GM21360 (cell line): ENCODE results near the gene KBTBD8.
A peak's percentile ranks its signal among the peaks of the same experiment; 100 is the strongest.

Source experiments
- ATAC-seq: cut with Tn5 transposase; IDR thresholded peaks from one replicate; pipeline ENCODE4 v1.9.1; 2021; ENCODE audit warnings: mild to moderate bottlenecking, moderate library complexity; ENCODE audit not compliant: unreplicated experiment

KBTBD8 gene, protein sequence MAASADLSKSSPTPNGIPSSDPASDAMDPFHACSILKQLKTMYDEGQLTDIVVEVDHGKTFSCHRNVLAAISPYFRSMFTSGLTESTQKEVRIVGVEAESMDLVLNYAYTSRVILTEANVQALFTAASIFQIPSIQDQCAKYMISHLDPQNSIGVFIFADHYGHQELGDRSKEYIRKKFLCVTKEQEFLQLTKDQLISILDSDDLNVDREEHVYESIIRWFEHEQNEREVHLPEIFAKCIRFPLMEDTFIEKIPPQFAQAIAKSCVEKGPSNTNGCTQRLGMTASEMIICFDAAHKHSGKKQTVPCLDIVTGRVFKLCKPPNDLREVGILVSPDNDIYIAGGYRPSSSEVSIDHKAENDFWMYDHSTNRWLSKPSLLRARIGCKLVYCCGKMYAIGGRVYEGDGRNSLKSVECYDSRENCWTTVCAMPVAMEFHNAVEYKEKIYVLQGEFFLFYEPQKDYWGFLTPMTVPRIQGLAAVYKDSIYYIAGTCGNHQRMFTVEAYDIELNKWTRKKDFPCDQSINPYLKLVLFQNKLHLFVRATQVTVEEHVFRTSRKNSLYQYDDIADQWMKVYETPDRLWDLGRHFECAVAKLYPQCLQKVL

DNA sequence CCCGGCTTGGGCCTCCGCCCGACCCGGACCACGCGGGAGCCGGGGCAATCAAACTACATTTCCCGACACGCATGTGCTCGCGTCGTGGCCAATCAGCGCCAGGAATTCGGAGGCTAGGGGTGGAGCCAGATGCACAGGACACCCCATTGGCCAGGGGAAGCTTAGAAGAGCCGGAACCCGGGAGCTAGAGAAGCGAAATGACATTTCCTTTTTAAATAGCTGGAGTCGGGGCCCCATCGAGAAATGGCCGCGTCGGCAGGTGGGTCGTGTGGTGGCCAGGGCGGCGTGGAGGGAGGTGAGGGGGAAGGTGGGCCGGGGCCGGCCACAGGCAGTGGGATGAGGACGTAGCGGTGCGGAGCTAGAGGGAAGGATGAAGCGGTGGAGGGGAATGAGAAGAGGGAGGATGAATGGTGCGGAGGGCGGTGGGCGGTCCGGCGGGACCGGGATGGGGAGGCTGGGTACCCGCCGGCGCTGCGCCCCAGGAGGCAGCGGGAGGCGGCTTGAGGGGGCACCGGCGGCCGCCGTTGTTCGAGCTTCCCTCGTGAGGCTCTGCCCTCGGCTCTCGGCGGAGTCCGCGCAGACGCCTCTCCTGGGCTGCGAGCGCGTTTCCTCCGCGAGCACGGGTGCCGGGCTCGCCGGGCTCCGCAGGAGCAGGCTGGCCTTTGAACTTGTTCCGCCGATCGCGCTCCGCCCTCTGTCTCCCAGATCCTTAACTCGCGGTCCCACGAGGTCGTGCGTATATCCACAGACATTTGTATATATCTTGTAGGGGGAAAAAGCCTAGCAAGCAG is at the start of gene KBTBD8:
Gene KBTBD8 (plus strand): TSS at position 195 of the 791 bp plus-strand sequence. CDS start 49 bp downstream, at position 244.
- ATAC-seq = peak; percentile 89

DNA sequence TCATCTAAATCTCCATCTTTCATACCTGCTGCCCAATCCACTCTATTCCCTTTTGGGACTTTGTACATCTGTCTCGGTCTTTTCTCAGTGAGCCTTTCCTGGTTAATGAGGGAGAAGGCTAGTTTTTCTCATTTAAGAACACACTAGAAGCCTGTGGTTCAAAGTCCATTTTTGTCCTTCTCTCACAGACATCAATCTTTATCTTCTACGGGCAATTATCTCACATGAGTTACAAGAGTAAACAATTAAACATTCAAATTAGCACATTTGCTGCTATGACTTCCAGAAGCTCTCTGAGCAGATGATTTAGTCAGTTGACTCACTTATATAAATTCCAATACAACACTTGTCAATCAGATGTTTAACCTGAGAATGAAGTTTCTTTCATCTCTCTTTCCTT is 49.3 kb upstream of the KBTBD8 start:
- ATAC-seq = no peak

DNA sequence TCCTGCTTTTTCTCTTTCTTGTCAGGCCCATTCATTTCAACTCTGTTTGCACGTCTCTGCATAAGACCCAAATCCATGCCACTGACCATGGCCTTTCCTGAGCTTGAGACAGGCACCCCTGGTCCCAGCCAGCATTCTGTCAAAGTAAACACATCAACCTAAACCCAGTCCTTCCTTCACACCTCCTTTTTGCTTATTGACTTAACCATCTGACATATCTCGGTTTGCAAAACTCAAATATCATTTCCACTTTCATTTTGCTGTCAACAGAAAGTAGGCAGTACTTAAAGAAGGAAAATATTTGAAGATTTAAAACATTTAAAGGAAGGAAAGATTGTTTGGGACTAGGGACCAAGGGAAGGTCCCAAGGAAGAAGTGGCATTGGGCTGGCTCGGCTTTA is 48.2 kb upstream of the KBTBD8 start:
- ATAC-seq = no peak

DNA sequence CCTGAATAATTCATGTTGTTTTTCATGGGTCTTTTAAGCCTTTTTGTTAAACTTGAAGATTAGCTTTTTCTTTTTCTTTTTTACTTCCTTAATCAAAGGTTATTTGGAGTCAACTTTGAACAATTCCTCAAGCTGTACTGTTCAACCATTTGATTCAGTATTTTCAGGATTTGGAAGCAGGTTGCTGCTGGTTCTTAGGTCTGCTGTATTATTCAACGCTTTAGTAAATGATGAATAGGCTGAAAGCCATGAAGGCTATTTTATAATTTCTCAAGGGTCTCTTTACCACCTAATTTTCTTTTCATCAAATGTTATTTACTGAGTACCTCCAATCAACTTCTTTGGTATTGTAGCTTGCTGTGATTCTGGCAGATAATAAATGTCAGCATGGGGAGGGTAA is 45.8 kb upstream of the KBTBD8 start:
- ATAC-seq = no peak

DNA sequence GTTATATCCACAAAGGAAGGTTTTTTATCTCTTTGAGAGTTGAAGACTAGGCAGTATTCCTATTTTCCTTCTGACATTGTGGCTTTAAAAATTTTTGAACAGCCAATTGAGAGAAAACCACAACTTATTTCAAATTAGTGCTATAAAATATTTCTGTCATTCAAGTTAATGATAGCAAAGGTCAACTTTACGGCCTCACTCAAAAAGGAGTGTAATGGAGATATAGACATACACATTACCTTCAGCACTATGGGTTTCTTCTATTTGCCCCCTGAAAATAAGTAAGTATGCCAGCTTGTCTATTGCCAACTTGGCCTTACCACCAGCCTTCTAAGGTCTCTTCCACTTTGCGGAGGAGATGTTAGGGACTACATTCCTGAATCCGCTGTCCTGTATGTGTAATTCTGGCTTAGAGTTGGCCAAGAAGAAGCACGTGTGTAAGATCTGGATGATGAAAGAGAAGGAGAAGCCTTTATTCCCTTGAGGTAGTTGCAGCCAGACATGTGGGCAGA is 44.1 kb upstream of the KBTBD8 start:
- ATAC-seq = no peak

DNA sequence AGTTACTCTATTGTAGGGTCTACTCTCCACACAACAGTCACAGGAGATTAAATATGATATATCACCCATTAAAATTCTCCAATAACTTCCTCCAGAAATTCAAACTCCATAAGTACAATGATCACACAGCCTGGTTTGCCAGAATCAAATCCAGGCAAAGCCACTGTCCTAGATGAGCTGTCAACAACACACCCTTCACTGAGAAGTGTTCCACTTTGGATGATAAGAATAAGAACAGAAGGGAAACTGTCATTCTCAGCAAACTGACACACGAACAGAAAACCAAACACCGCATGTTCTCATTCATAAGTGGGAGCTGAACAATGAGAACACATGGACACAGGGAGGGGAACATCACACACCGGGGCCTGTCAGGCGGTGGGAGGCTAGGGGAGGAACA is 41.4 kb upstream of the KBTBD8 start:
- ATAC-seq = no peak

DNA sequence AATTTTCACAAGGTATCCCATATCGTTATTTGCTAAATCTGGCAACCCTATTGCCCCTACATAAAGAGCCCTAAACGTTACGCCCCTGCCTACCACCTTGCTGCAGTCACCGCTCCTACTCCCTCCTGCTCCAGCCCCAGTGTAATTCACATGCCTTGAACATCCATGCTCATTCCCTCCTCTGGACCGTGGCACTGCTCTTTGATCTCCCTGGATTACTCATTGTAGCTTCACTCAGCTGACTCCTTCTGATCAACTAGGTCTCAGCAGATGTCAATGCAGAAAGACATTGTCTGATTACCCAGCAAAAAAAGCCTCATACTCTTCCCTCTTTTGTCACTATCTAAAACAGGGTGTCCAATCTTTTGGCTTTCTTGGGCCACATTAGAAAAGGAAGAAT is 40.7 kb upstream of the KBTBD8 start:
- ATAC-seq = no peak

DNA sequence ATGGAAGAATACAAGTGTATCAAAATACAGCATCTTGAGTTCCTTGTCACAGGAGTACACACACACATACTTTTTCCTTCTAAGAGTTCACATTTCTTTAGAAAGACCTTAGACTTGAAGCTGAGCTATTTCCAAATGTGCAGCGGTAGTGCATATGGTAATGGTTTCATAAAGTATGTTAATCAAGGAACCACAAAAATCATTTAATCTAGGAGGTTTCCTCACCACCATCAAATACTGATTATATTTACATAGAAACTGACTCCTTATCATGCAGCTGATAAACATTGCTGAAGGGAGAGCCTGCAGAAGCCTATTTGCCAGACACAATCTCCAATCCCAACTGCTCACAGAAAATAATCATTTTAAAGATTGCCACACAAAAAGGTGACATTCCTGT is 40.0 kb upstream of the KBTBD8 start:
- no peak for ATAC-seq

DNA sequence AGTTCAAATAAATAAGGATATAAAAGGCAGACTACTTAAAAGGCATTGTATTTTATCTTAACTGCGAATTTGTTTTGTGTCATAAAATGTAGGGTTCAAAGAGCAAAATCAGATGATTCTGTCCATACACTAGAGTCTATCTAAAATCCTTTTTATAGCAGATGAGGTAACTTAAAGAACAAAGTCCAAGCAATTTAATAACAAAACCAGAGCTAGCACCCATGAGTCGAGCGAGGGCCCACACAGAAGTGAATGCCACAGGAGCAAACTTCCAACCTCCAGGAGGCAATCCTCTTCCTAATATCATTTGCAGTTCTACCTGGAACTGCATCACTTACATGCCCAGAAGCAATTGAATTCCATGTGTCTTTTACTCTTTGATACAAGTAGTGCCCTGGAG is 35.4 kb upstream of the KBTBD8 start:
- no peak for ATAC-seq

DNA sequence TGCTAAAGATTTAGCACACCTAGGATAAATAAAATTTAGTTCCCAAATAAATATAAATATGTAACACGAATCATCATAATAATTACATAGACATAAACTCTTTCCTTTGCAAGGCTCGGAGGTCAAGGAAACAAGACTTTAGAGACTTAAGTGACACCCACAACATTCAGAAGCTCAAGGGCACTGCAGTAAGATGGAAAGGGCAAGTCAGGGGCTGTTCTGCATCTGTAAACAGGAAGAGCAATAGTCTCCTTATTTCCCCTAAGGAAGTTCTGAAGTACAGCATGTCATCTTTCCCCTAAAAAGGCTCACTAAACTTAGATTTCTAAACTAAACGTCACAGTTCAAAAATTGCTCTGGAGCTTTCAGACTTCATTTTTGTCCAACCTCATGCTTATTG is 26.9 kb upstream of the KBTBD8 start:
- no peak for ATAC-seq

DNA sequence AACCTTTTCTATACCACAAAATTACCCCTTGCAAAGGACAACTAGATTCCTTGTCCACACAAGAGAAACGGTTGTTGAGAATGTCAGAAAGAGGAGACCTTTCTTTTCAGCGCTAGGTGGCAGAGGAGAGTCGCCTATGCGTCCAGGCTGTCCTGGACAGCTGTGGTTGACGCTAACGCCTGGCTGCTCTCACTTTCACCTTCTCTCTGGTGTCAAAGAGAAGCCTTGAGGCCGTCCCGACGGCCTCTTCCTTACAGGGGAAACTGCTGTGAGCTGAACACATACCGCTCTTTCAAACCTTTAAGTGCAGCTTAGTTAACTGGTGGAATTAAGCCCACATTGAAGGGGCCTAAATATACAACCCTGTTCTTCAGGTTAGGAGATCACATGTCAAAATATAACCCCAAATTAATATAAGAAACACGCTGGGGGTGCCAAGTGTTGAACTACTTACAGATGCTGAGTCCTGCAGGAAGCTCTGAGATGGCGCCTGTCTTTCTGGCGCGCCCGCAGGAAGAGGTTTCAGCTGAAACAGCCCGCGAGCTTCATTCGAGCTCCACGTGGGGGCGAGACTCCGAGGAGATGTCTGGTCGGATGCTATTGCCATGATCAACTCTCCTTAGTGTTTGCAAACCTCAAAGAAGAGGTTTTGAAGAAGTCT is 26.1 kb upstream of the KBTBD8 start:
- peak; percentile 100 for ATAC-seq

DNA sequence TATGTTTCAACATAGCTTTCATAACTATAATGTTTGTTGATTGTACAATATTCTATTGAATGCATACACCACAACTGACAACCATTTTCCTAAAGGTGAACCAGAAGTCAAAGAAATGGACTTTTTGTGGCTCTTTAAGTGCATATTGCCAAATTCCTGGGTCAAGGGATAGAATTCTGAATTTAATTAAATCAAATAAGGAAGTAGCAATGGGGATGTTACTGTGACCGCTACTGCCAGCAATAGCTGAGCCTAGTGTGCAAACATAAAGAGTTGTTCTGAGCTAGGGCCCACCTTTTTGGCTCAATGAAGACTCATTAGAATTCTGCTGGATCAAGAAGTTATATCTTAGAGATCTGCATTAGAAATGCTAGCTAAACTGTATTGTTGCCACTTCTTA is 17.3 kb upstream of the KBTBD8 start:
- no peak for ATAC-seq

DNA sequence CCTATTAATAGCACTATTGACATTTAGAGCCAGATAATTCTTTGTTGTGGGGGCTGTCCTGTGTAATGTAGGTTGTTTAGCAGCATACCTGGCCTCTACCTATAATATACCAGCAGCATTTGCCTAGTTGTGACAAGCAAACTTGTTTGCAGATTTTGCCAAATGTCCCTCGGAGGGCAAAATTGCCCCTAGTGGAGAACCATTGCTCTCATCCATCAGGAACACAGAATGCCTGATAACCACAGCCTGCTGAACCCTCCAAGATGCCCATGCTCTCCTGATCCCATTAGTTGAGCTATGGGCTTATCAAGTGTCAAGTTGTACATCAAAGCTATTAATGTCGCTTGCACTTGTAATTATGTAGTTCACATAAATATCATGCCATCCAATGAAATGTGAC is 15.0 kb upstream of the KBTBD8 start:
- ATAC-seq = no peak

DNA sequence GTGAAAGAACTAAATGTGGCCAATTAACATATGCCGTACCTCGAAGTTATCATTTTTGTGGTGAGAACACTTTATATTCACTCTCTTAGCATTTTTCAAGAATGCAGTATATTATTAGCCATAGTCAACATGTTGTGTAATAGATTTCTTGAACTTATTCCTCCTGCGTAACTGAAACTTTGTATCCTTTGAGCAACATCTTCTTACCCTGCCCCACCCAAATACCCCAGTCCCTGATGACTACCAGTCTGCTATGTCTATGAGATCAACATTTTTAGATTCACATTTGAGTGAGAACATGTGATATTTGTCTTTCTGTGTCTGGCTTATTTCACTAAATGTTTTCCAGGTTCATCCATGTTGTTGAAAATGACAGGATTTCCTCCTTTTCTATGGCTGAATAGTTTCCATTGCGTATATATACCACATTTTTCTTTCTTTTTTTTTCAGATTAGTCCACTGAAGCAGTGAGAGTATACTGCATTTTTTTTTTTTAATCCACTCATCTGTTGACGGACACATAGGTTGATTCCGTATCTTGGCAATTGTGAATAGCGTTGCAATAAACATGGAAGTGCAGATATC is 12.7 kb upstream of the KBTBD8 start:
- no peak for ATAC-seq

DNA sequence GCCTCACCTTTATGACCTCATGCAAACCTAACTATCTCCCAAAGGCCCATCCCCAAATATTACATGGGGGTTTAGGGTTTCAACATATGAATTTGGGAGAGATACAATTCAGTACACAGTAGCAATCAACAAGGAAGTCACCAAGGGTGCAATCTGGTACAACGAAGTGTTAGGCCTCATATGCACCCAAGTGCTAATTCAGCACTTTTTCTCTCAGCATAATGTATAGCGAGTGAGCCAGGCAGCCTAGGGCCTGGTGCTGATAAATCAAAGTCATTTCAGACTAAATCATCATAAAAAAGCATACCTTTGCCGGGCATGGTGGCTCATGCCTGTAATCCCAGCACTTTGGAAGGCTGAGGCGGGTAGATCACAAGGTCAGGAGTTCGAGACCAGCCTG is 11.7 kb upstream of the KBTBD8 start:
- no peak for ATAC-seq

DNA sequence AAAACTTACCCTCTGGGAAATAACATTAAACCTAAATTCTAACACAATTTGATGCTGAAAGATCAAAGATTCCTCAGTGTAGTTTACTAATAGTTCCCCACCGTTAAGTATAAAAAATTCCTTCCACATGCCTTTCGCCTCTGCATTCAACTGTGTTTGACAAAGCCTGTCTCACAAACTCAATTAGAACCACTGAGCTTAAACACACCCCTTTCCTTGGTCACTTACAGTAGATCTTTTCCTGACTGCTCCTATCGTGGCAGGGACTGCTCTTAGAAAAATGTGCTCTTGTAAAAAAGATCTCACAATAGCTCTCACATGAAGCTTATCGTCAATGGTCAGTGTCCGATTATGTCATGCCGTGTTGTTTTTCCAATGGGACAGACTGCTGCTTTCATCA is 8.9 kb upstream of the KBTBD8 start:
- no peak for ATAC-seq

DNA sequence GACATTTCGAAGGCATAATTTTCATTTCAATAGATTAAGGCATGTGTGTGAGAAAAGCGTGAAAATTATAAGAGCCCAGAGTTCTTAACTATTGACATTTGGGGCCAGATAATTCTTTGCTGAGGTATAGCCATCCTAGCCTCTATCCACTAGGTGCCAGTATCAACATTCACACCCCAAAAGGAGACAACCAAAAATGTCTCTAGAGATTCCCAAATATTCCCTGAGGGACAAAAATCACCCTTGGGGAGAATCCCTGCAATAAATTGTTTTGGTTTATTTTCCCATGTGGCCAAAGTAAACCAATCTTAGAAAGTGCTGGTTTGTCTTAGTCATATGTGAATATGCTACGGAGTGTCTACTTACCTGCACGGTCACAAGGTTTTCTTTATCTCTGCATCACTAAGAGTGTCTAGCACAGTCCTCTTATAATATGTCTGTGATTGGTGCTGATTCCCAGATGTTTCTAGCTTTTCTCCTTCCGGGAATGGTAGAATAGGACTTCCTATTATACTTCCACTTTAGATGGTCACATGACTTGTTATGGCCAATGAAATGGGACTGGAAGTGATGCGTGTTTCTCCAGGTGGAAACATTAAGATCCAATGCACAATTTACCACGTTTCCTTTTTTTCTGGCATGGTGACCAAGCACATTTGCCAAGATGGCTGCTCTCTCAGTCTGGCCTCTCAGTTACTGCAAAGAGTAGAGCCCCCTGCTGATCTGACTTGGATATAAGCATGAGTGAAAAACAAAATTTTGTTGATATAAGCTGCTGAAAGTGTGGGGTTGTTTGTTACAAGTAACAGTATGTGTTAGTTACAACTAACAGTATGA is 8.0 kb upstream of the KBTBD8 start:
- peak; percentile 78 for ATAC-seq

DNA sequence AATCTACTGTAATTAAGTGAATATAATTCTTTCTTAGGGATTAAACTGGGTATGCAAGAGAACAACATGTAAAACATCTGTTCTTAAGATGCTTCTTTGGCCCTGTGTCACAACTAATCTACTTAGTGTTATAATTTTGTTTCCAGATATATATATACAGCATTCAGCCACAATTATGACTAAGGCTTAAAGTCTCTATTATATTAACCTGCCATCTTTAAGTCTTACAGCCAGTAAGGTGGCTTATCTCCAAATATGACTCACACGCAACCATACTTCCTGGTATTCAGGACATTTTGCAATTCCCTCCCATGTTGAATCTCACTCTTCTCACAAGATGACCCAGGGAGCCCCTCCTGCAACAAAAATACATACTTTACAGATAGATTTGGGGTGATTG is 6.6 kb upstream of the KBTBD8 start:
- ATAC-seq = no peak

DNA sequence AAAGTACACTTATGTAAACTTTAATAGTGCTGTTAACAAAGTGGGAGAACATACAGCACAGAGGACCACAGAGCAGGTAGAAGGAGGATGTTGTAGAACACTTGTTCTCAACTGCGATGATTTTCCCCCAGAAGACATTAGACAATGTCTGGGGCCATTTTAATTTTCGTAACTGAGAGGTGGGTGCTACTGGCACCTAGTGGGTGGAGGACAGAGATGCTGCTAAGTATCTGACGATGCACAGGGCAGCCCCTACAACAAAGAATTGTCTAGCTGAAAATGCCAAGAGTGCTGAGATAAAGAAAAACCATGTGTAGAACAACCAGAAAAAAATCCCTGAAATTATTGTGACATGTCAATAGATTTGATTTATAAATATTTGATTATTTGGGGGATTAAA is 5.0 kb upstream of the KBTBD8 start:
- ATAC-seq = no peak

DNA sequence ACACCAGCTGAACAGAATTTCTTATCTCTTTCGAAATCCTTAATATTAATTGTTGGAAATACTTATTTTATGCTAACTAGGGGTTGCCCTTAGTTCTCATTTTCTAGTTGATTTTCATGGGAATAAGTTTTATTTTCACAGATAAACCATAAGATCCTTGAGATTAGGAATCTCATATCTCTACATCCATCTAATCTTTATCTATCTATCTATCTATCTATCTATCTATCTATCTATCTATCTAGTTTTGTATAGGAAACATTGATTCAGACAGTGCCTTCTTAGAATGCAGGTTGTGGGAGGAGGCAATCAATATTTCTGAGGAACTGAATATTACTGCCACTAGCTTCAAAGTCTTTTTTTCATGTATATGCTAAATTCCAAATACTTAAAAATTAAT is 3.5 kb upstream of the KBTBD8 start:
- ATAC-seq = no peak
